Measurements from ENCODE around the gene FXYD3. TPM values are rescaled to one million over a fixed set of nuclear protein-coding genes. Genes with fewer than 3 reads are reported as not detected.

FXYD3 gene
- total RNA-seq, 4 donors from 2014 or later: 1.5 to 3.8 (median 1.6) TPM

GRCh38 chr19:35161434-35161743, 45.8 kb downstream of the FXYD3 start:
- no peaks in the 10 kb centered on the region for H3K36me3 ChIP-seq

DNA sequence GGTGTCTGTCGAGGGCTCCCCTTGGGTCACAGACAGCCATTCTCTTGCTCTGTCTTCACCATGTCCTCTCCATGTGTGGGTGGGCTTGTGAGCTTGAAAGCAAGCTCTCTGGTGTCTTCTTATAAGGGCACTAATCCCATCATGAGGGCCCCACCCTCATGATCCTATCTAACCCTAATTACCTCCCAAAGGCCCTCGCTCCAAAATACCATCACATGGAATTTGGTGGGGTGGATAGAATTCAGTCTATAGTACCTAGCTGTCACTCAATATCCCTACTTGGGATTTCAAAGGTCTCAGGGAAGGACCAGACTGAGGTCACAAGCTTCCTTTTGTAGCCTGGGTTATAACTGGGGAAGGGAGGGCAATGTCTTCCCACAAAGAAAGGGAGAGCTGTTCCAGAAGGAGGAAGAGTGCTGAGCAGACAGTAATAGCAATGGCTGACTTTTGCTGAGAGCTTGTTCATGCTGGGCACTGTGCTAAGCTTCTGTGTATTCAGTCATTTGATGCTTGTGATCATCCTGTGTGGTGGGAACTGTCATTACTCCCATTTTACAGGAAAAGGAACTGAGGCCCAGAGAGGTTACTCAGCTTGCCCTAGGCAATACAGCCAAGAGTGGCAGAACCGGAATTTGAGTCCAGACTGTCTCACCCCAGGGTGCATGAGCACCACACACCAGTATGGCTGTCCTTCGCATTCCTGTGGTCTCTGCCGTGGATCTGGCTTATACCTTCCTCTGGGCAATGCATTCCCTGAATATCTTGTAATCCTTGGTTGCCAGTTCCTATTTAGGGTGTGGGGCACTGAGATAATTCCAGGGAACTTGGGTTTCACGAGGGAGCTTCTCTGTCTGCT, 47.1 kb downstream of the FXYD3 start:
- no peaks in the 10 kb centered on the region for H3K36me3 ChIP-seq
- TF ChIP-seq, protein P1, sequence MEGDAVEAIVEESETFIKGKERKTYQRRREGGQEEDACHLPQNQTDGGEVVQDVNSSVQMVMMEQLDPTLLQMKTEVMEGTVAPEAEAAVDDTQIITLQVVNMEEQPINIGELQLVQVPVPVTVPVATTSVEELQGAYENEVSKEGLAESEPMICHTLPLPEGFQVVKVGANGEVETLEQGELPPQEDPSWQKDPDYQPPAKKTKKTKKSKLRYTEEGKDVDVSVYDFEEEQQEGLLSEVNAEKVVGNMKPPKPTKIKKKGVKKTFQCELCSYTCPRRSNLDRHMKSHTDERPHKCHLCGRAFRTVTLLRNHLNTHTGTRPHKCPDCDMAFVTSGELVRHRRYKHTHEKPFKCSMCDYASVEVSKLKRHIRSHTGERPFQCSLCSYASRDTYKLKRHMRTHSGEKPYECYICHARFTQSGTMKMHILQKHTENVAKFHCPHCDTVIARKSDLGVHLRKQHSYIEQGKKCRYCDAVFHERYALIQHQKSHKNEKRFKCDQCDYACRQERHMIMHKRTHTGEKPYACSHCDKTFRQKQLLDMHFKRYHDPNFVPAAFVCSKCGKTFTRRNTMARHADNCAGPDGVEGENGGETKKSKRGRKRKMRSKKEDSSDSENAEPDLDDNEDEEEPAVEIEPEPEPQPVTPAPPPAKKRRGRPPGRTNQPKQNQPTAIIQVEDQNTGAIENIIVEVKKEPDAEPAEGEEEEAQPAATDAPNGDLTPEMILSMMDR (IDR thresholded peaks at IDR 0.05): no peak
- TF ChIP-seq POLR2A (IDR thresholded peaks at IDR 0.05): no peak
- H3K4me3 ChIP-seq: no peak overlapping the region
- no peaks in the 10 kb centered on the region for H3K9me3 ChIP-seq
- no peaks in the 10 kb centered on the region for H3K4me1 ChIP-seq
- no peak for DNase-seq
- H3K27me3 ChIP-seq: no peaks in the 10 kb centered on the region
- intact Hi-C loops (cut with DNase I; ENCODE audit: low total_unique reads): no loop called here
- H3K27ac ChIP-seq: no peak overlapping the region

More at GRCh38 chr19:35161434-35161743, 45.8 kb downstream of the FXYD3 start:
- no peaks in the 10 kb centered on the region for H3K9me3 ChIP-seq
- TF ChIP-seq, protein P1 (IDR thresholded peaks at IDR 0.05): no peak
- TF ChIP-seq POLR2A (IDR thresholded peaks at IDR 0.05): no peak
- no peak overlapping the region for H3K4me3 ChIP-seq
- no peak overlapping the region for H3K27ac ChIP-seq
- intact Hi-C loops (cut with DNase I; ENCODE audit: low total_unique reads): no loop called here
- no peak for DNase-seq
- no peaks in the 10 kb centered on the region for H3K27me3 ChIP-seq
- H3K4me1 ChIP-seq: no peaks in the 10 kb centered on the region

DNA sequence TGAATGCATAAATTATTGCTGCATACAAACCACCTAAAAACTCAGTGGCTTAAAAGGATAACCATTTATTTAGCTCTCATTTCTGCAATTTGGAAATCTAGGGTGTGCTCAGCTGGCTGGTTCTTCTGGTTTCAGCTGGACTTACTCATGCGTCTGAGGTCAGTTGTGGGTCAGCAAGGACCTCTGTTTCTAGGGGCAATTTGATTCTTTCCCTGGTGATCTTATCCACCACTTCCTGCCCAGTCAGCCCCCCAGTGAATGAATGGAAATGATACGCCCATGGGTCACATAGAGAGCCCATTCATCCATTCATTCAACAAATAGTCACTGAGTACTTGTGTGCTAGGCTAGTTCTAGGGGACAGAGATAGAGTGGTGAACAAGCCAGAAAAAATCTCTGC, 48.8 kb downstream of the FXYD3 start:
- no peak for DNase-seq
- Histone ChIP-seq H3K36me3 (no peaks in the 10 kb centered on the region), H3K27me3 (no peaks in the 10 kb centered on the region), H3K4me3 (no peak overlapping the region), H3K4me1 (no peaks in the 10 kb centered on the region), H3K9me3 (no peaks in the 10 kb centered on the region), H3K27ac (no peak overlapping the region)
- TF ChIP-seq, protein P1 (IDR thresholded peaks at IDR 0.05): no peak
- intact Hi-C loops (cut with DNase I; ENCODE audit: low total_unique reads): no loop called here

GRCh38 chr19:35165200-35166058, 49.8 kb downstream of the FXYD3 start:
- Histone ChIP-seq H3K27ac (no peak overlapping the region), H3K4me1 (no peaks in the 10 kb centered on the region), H3K36me3 (no peaks in the 10 kb centered on the region), H3K4me3 (no peak overlapping the region), H3K9me3 (no peaks in the 10 kb centered on the region), H3K27me3 (no peaks in the 10 kb centered on the region)
- intact Hi-C loops (cut with DNase I; ENCODE audit: low total_unique reads): no loop called here
- DNase-seq: no peak
- TF ChIP-seq POLR2A (IDR thresholded peaks at IDR 0.05): no peak
- TF ChIP-seq, protein P1 (IDR thresholded peaks at IDR 0.05): no peak
